ENCODE results near the gene TLCD1.

TLCD1 gene

GRCh38 chr17:28704219-28704858, 21.7 kb downstream of the TLCD1 start:
- no peak for TF ChIP-seq CTCF (IDR thresholded peaks at IDR 0.05; ENCODE audit: extremely low read depth, insufficient read depth, missing control alignments)
- DNase-seq (ENCODE audit: low spot score) = no peak
- in situ Hi-C loops (cut with MboI; ENCODE audit: low pct_unique_long_range_greater_than_20kb, low sequenced_read_pairs, unreplicated experiment) = no loop called here

GRCh38 chr17:28703552-28704218, 22.3 kb downstream of the TLCD1 start:
- in situ Hi-C loops (cut with MboI; ENCODE audit: low pct_unique_long_range_greater_than_20kb, low sequenced_read_pairs, unreplicated experiment) = no loop called here
- no peak for DNase-seq (ENCODE audit: low spot score)

GRCh38 chr17:28702752-28703150, 23.3 kb downstream of the TLCD1 start:
- TF ChIP-seq CTCF (IDR thresholded peaks at IDR 0.05; ENCODE audit: extremely low read depth, insufficient read depth, missing control alignments) = no peak
- in situ Hi-C loops (cut with MboI; ENCODE audit: low pct_unique_long_range_greater_than_20kb, low sequenced_read_pairs, unreplicated experiment) = no loop called here
- no peak for DNase-seq (ENCODE audit: low spot score)

More at GRCh38 chr17:28703552-28704218, 22.3 kb downstream of the TLCD1 start:
- TF ChIP-seq CTCF (IDR thresholded peaks at IDR 0.05; ENCODE audit: extremely low read depth, insufficient read depth, missing control alignments) = no peak

GRCh38 chr17:28702026-28702751, 23.8 kb downstream of the TLCD1 start:
- in situ Hi-C loops (cut with MboI; ENCODE audit: low pct_unique_long_range_greater_than_20kb, low sequenced_read_pairs, unreplicated experiment) = no loop called here
- no peak for TF ChIP-seq CTCF (IDR thresholded peaks at IDR 0.05; ENCODE audit: extremely low read depth, insufficient read depth, missing control alignments)
- DNase-seq (ENCODE audit: low spot score) = no peak

- no peak for DNase-seq (ENCODE audit: low spot score)
- in situ Hi-C loops (cut with MboI; ENCODE audit: low pct_unique_long_range_greater_than_20kb, low sequenced_read_pairs, unreplicated experiment) = no loop called here
- no peak for TF ChIP-seq CTCF (IDR thresholded peaks at IDR 0.05; ENCODE audit: extremely low read depth, insufficient read depth, missing control alignments)
Measured at GRCh38 chr17:28700830-28701492, 25.1 kb downstream of the TLCD1 start.

GRCh38 chr17:28700278-28700677, 25.8 kb downstream of the TLCD1 start:
- no peak for TF ChIP-seq CTCF (IDR thresholded peaks at IDR 0.05; ENCODE audit: extremely low read depth, insufficient read depth, missing control alignments)
- in situ Hi-C loops (cut with MboI; ENCODE audit: low pct_unique_long_range_greater_than_20kb, low sequenced_read_pairs, unreplicated experiment) = no loop called here
- DNase-seq (ENCODE audit: low spot score) = no peak
